Breast epithelium (tissue), 4 donors: Measurements from ENCODE around the gene CDH13. TPM values are rescaled to one million over a fixed set of nuclear protein-coding genes. Genes with fewer than 3 reads are reported as not detected.

Experiments used
- DNase-seq, 2 donors: peaks; one replicate each; pipeline ENCODE4 v3.0.0-alpha.2; 2019; ENCODE audit warnings: low spot score in 2 of 2
- H3K27ac ChIP-seq, 2 donors: fragments of 200-600 bp; sonication (generic) in 1 of 2; one replicate each; pipeline ENCODE4 v1.5.1; 2016 to 2019; ENCODE audit warnings: mild to moderate bottlenecking in 1 of 2
- H3K27me3 ChIP-seq, 2 donors: fragments of 200-600 bp; sonication (generic) in 1 of 2; one replicate each; pipeline versions ENCODE4 v1.5.1 to v1.6.0; 2017 to 2019; ENCODE audit warnings: control low read depth in 1 of 2, mild to moderate bottlenecking in 1 of 2
- H3K36me3 ChIP-seq: fragments of 200-600 bp; one replicate; pipeline ENCODE4 v1.5.1; 2019
- H3K4me1 ChIP-seq, 2 donors: fragments of 200-600 bp; sonication (generic); one replicate each; pipeline ENCODE4 v1.5.1; 2016 to 2019; ENCODE audit warnings: control low read depth in 1 of 2
- H3K4me3 ChIP-seq, 3 donors: fragments of 200-600 bp; sonication (generic); 1 replicate in 2 of 3; 2 replicates in 1 of 3; pipeline ENCODE4 v1.5.1; 2016 to 2019; ENCODE audit warnings: mild to moderate bottlenecking in 3 of 3, moderate library complexity in 2 of 3
- H3K9me3 ChIP-seq, 2 donors: fragments of 200-600 bp; sonication (generic) in 1 of 2; one replicate each; pipeline ENCODE4 v1.5.1; 2016 to 2019; ENCODE audit warnings: control low read depth in 1 of 2
- CTCF ChIP-seq, 3 donors: fragments of 450-650 bp; IDR thresholded peaks; one replicate each; pipeline ENCODE4 v1.5.1; 2016 to 2017; ENCODE audit warnings: antibody characterized with exemption in 3 of 3, mild to moderate bottlenecking in 3 of 3, moderate library complexity in 3 of 3
- POLR2A ChIP-seq: fragments of 450-650 bp; IDR thresholded peaks from one replicate; pipeline ENCODE4 v1.6.1; 2016; ENCODE audit warnings: antibody characterized with exemption, mild to moderate bottlenecking, moderate library complexity
- POLR2AphosphoS5 ChIP-seq, 3 donors: sonication (generic); formaldehyde crosslinking; IDR thresholded peaks; one replicate each; pipeline ENCODE4 v1.6.1; 2017; ENCODE audit warnings: antibody characterized with exemption in 3 of 3
- intact Hi-C: fragments of 100-400 bp; cut with DNase I; formaldehyde crosslinking; loops from one replicate; pipeline ENCODE4 v1.15.1; 2023; ENCODE audit warnings: low total_unique reads
- total RNA-seq, 3 donors: library from RNA; depleted of rRNA; stranded (reverse); fragments of >200 nt; gene quantifications; one replicate each; pipeline ENCODE4 v1.1.0, GENCODE V29; 2016

Gene CDH13
- total RNA-seq, 3 donors from 2014 or later, result 6.0 to 13.1 (median 11.5) TPM

GRCh38 chr16:83138512-83138911 lies 511.7 kb downstream of the CDH13 start:
- Histone ChIP-seq H3K4me1 (no peaks in the 10 kb centered on the region), H3K4me3 (no peak overlapping the region), H3K36me3 (no peaks in the 10 kb centered on the region), H3K9me3 (no peaks in the 10 kb centered on the region), H3K27ac (no peak overlapping the region), H3K27me3 (no peaks in the 10 kb centered on the region)
- intact Hi-C loops, result no loop called here
- no peak for DNase-seq
- TF ChIP-seq POLR2A (no peak), POLR2AphosphoS5 (IDR thresholded peaks at IDR 0.05) (no peak), CTCF (IDR thresholded peaks at IDR 0.05) (no peak)

- DNase-seq, result no peak
- TF ChIP-seq POLR2AphosphoS5 (IDR thresholded peaks at IDR 0.05), result no peak
- TF ChIP-seq POLR2A, result no peak
- no peak for TF ChIP-seq CTCF (IDR thresholded peaks at IDR 0.05)
- no peak overlapping the region for H3K27ac ChIP-seq
- no peak overlapping the region for H3K4me3 ChIP-seq
- no peaks in the 10 kb centered on the region for H3K36me3 ChIP-seq
- intact Hi-C loops, result no loop called here
- no peaks in the 10 kb centered on the region for H3K4me1 ChIP-seq
- H3K27me3 ChIP-seq, result no peaks in the 10 kb centered on the region
- H3K9me3 ChIP-seq, result no peaks in the 10 kb centered on the region
Measured at GRCh38 chr16:83138976-83139690, 512.4 kb downstream of the CDH13 start.

GRCh38 chr16:83143788-83144187 lies 517.0 kb downstream of the CDH13 start:
- H3K9me3 ChIP-seq, result no peaks in the 10 kb centered on the region
- H3K27ac ChIP-seq, result no peak overlapping the region
- no peak for TF ChIP-seq POLR2A
- no peak for TF ChIP-seq POLR2AphosphoS5 (IDR thresholded peaks at IDR 0.05)
- TF ChIP-seq CTCF (IDR thresholded peaks at IDR 0.05), result no peak
- no peaks in the 10 kb centered on the region for H3K4me1 ChIP-seq
- no peaks in the 10 kb centered on the region for H3K27me3 ChIP-seq
- H3K36me3 ChIP-seq, result no peaks in the 10 kb centered on the region
- no peak for DNase-seq
- intact Hi-C loops, result no loop called here
- no peak overlapping the region for H3K4me3 ChIP-seq

GRCh38 chr16:83145297-83145696 lies 518.5 kb downstream of the CDH13 start:
- no peak for DNase-seq
- H3K27me3 ChIP-seq, result no peaks in the 10 kb centered on the region
- H3K9me3 ChIP-seq, result no peaks in the 10 kb centered on the region
- no peak overlapping the region for H3K27ac ChIP-seq
- no peak overlapping the region for H3K4me3 ChIP-seq
- H3K4me1 ChIP-seq, result no peaks in the 10 kb centered on the region
- intact Hi-C loops, result no loop called here
- no peaks in the 10 kb centered on the region for H3K36me3 ChIP-seq
- TF ChIP-seq CTCF (IDR thresholded peaks at IDR 0.05) (no peak), POLR2AphosphoS5 (IDR thresholded peaks at IDR 0.05) (no peak), POLR2A (no peak)

- no peak overlapping the region for H3K4me3 ChIP-seq
- no peak overlapping the region for H3K27ac ChIP-seq
- TF ChIP-seq POLR2AphosphoS5 (IDR thresholded peaks at IDR 0.05) (no peak), POLR2A (no peak)
- intact Hi-C loops, result no loop called here
- no peaks in the 10 kb centered on the region for H3K9me3 ChIP-seq
- H3K4me1 ChIP-seq, result no peaks in the 10 kb centered on the region
- H3K36me3 ChIP-seq, result no peaks in the 10 kb centered on the region
- DNase-seq, result no peak
- peaks cover 0 to under 1% of the 10 kb centered on the region in 2 donors for H3K27me3 ChIP-seq
Measured at GRCh38 chr16:83147244-83147643, 520.5 kb downstream of the CDH13 start.
